Endothelial cell of hepatic sinusoid (primary cell): ENCODE data around the gene RPS5.
"Not testable (repeated sequence)": the region's sequence is repeated elsewhere in the genome, so short reads cannot be mapped to it uniquely, and the experiment has no call there.

Experiments used
- in situ Hi-C: cut with HindIII; loops from 2 replicates; pipeline ENCODE4 v1.10.0; 2017; ENCODE audit warnings: low sequenced_read_pairs

Gene RPS5

DNA sequence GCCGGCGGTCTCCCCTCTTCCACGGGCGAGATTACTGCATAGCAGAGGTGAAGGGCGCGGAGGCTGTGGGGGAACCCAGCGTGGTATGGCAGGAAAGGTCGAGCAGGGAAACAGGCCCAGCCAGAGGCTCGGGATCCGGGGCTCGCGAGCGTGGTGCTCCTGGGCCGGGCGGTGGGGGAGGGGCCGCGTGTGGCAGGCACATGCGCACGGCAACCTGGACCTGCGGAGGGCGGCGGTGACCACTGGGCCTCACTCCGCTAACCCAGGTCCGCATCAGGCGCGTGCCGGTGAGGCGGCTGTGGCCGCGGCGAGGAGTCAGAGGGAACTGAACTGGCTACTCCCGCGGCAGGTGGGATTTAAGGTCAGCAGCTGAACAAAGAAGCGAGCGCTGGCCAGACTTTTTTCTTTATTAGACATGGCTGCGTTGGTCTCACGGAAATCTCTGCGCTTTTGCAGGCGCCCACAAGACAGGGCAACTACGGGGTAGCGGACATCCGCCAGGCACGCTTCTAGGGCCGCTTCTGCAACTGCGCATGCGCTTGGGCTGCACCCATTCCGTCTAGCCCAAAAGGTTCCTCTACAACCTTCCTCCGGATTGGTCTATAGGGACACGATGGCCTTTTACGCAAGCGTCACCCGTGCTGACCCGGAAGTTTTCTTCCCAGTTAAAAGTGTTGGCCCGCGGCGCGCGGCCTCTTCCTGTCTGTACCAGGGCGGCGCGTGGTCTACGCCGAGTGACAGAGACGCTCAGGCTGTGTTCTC, at the start of gene RPS5:
TSS of gene RPS5 (plus strand) at position 694 of the 762 bp plus-strand sequence. CDS start 869 bp downstream, outside the sequence.
- in situ Hi-C loops = no loop called here

- in situ Hi-C loops = no loop called here
These were observed 48.7 kb upstream of the RPS5 start for GRCh38 chr19:58338336-58338735.

DNA sequence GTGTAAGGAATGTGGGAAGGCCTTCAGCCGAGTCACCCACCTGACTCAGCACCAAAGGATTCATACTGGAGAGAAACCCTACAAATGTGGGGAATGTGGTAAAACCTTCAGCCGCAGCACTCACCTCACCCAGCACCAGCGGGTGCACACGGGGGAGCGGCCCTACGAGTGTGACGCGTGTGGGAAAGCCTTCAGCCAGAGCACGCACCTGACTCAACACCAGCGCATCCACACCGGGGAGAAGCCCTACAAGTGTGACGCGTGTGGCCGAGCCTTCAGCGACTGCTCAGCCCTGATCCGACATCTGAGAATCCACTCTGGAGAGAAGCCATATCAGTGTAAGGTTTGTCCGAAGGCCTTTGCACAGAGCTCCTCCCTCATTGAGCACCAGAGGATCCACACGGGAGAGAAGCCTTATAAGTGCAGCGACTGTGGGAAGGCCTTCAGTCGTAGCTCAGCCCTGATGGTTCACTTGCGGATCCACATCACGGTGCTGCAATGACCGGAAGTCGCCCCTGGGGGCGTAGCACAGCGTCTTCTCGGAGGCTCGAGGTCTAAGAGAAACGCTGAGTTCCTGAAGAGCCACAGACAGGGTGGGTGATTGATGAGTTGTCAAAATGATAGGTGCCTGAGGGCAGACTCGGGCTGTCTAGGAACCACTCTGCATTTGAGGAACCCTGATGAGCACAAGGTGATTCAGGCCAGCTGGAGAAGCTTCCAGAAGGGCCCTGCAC, 48.1 kb upstream of the RPS5 start:
- in situ Hi-C loops = no loop called here

GRCh38 chr19:58345558-58345957, 41.5 kb upstream of the RPS5 start:
- in situ Hi-C loops = no loop called here

- in situ Hi-C loops = no loop called here
These were observed 39.8 kb upstream of the RPS5 start for GRCh38 chr19:58346961-58347929.

- in situ Hi-C loops = not testable (repeated sequence)
These were observed 39.0 kb upstream of the RPS5 start for GRCh38 chr19:58348080-58348479.

- in situ Hi-C loops = no loop called here
These were observed 37.5 kb upstream of the RPS5 start for GRCh38 chr19:58349590-58349989.

DNA sequence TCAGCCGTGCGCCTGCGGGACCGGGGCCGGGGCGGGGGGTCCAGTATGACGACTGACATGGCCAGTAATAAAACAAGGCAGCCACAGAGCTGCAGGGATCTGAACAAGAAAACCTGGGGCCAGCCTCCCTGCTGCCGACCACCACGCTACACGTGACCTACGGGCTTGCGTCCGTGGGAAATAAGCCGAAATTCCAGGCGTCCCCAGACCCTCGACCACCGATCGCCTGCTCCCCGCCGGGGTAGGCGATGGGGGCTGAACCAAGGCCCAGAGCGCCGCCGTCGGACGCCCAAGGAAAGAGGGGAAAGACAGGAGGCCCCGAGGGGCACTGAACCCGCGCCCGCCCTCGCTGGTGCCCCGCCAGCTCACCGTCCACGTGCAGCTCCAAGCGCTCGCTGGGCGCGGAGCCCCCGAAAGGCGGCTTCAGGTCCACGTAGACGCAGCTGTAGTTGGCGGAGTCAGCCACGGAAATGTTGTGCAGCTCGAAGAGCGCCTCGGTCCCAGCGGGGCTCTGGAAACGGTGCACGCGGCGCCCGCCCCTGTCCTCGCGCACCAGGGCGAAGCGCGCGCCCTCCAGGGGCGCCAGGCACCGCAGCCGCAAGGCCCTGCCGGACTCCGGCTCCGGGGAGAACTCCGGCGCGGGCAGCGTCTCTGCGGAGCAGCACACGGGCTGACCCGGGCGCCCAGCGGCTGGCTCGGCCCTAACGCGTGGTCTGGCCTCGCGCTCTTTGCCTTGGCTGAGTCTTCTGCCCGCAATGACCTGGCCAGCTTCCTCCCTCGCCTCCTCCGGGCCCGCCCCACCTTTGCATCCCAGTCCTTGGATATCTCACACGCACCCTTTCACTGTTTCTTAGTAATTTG, 36.8 kb upstream of the RPS5 start:
- in situ Hi-C loops = no loop called here

DNA sequence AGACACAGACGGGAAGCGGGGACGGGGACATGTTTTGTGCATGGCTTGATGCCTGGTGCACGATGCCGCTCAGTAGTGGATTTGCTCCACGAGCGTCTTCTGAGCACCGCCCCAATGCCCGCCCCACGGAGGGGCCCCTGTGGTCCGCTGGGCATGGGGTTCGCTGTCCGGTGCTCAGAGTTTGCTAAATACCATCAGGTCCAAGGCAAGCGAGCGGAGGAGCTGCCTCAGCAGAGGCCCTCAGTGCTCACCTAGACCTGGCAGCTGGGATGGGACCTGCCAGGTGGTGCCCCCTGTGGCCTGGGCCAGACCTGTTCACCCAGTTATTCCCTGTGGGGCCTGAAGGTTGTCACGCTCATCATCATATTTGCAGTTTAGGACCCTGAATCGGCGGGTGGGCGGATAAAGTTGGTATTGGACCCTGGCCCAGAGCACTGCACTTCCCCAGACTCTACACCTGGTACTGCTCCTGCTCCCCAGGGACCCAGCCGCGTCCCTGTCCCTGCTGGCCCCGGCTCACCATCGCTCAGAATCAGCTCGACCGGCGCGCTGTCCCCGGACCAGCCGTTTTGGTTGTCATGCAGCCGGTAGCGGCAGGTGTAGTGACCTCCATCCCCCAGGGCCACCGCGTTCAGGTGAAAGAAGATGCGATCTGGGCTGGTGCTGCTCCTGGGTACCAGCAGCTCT, 36.1 kb upstream of the RPS5 start:
- in situ Hi-C loops = no loop called here

DNA sequence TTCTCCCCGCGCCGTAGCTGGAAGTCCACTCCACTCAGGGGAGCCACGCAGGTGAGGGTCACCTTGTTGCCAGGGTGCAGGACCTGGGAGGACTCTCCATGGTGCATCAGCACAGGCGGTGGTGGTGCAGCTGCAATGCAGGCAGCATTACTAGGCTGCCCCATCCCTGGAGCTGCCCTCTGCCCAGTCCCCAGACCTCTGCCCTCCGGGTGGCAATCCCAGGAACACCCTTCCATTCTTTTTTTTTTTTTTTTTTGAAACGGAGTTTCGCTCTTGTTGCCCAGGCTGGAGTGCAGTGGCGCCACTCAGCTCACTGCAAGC, 35.6 kb upstream of the RPS5 start:
- in situ Hi-C loops = no loop called here

GRCh38 chr19:58351990-58352755, 34.9 kb upstream of the RPS5 start:
- in situ Hi-C loops = no loop called here

- in situ Hi-C loops = no loop called here
These were observed 34.1 kb upstream of the RPS5 start, which contains the start of gene A1BG for GRCh38 chr19:58352760-58353671. A1BG (minus strand) TSS chr19:58353492; CDS start chr19:58353437, 55 bp downstream.

DNA sequence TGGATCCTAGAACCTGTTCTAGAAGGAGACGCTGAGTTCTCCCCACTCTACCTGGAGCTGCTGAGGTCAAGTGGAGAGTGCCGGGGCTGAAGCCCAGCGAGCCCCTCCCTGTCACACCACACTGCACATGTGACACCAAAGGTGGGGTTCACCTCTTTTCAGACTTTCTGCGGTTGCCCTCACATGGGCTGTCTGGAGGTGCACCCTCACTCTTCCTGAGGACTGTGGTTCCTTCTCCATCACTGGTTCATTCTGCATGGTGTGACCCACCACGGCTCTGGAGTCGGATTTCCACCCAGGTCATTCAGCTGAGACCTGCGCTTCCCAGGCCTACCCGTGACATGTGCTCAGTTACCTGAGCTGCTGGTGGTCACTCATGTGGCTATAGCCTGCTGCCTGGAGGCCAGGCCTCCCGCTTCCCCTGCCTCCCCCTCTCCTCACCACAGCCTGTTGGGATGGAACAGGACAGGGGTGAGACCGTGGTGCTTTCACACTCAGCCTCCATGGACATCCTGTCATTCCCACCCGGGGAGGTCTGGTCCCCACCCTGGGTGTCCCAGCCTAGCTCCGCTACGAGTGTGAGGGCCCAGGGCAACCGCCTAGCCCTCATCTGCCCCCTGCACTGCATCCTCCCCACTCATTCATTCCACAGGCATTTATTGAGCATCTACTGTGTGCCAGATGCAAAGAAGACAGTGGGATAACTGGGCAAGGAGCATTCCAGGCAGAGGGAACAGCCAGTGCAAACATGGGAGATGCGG, 33.2 kb upstream of the RPS5 start:
- in situ Hi-C loops = no loop called here

DNA sequence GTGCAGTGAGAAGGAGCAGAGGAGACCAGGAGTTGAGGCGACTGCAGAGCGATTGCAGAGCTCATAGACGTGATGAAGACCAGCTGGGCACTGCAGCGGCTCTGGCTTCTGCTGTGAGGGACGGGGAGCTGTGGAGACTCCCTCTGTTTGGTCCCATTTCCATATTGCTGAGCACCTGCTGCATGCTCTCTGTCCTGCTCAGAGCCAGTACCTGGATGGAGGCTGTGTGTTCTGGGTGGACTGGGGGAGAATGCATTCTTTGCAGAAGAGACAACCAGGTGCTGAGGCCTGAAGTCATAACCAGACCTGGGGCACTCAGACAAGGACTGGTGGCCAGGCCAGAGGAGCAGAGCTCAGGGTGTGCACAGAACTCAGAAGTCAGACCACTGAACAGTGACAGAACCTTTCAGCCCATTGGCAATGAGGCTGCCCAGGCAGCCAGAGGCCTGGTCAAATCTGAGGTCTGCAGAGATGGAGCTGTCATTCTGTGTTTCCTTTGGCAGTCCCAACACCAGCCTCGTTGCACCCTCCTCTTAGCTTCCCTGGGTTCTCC, 32.5 kb upstream of the RPS5 start:
- in situ Hi-C loops = no loop called here

GRCh38 chr19:58355215-58355796, 31.8 kb upstream of the RPS5 start:
- in situ Hi-C loops = no loop called here

DNA sequence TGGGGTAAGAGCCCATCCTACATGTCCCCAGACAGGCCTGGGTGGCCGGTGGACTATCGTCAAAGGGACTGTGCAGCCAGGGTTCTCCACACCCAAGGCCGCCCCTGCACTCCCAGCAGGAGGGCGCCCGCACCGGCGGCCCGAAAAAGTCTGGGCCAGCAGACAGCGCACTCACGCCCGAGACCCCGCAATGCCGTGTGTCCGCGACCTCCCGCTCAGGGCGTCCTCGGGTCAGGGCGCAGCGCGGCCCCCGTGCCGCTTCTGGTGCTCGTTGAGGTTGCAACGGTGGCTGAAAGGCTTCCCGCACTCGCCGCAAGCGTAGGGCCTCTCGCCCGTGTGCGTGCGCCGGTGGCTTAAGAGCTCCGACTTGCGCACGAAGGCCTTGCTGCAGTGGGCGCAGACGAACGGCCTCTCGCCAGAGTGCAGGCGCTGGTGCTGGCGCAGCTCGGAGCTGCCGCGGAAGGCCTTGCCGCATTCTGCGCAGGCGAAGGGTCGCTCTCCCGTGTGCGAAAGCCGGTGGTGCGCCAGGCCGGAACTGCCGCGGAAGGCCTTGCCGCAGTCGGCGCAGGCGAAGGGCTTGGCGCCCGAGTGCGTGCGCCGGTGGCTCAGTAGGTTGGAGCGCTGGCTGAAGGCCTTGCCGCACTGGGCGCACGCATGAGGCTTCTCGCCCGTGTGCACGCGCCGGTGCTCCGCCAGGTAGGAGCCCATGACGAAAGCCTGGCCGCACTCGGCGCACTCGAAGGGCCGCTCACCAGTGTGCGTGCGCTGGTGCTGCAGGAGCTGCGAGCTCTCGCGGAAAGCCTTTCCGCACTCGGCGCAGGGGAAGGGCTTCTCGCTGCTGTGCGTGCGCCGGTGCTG, 30.9 kb upstream of the RPS5 start:
- in situ Hi-C loops = no loop called here
